Activated CD4-positive, CD25-positive, alpha-beta regulatory T cell treated with anti-CD3 and anti-CD28 coated beads, Interleukin-2, amount 50 U/mL, for 16 hours (primary cell): ENCODE results near the gene GDE1.

Source experiments
- DNase-seq: peaks from one replicate; pipeline ENCODE4 v3.0.0-alpha.2; 2020; ENCODE audit warnings: low read depth, low spot score

Gene GDE1

DNA sequence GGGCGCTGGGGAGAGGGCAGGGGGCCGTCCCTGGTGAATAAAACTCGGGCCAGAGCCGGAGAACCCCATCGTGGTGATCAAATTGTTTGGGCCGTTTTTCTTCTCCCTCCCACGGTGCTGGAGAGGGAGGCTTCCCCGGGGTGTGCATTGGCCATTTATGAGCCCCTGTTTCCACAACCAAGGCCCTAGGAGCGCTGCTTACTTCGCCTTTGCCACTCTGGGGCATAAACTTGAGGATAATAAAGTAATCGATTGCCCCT is 2.4 kb upstream of the GDE1 start:
- no peak for DNase-seq

- DNase-seq, result peak; percentile 94
Measured at GRCh38 chr16:19523559-19524355, 1.9 kb upstream of the GDE1 start, which contains the start of gene CCP110. CCP110 (plus strand) TSS chr16:19523942; CDS start chr16:19527882, 3,940 bp downstream.

DNA sequence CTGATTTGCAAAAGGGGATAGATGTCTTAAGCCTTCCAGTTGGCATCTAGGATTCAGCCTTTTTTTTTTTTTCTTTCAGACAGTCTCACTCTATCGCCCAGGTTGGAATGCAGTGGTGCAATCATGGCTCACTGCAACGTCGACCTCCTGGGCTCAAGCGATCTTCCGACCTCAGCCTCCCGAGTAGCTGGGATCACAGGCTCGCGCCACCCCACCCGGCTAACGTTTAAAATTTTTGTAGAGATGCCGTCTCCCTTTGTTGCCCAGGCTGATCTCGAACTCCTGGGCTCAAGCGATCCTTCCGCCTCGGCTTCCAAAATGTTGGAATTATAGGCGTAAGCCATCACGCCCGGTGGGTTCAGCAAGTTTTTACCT is 1.3 kb upstream of the GDE1 start:
- no peak for DNase-seq

DNA sequence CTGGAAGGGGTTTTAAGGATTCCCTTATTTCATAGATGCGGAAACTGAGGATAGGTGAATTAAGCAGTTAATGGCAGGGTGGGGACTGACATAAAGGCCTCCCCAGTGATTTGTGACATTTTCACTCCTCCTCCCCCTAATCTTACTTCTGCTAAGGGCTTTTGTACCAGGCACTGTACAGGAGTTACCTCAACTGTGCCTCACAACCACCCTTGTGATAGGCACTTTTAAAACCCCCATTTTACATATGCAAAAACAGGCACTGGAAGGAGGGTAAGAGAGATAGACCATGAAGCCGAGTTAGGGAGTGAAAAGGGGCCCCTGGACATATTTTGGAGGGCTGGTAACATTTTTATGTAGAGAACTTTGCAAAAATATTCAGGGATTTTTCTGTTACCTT is 862 bp upstream of the GDE1 start:
- no peak for DNase-seq

GRCh38 chr16:19522397-19522732 is 467 bp upstream of the GDE1 start:
- no peak for DNase-seq

DNA sequence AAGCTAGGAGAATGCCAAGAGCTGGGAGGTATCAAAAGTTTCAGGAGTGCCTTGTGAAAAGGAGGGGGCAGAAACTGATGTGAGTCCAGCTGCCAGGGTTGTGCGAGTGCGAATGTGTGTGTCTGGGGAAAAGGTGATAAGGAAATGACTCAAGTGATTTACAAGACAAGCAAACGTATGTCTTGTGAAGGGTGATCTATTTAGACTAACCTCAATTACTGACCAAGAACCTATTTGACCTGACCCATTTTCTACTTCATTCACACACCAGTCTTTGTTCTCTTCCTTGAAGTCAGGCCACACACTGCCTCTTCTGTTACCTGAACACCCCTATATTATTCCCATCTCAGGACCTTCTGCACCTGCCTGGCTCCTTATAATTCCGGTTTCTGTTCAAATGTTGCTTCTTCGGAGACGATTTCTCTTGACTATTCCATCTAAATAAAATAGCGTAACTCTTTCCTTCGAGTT is 1.0 kb downstream of the GDE1 start:
- no peak for DNase-seq

GRCh38 chr16:19518388-19518787 is 3.5 kb downstream of the GDE1 start:
- no peak for DNase-seq

DNA sequence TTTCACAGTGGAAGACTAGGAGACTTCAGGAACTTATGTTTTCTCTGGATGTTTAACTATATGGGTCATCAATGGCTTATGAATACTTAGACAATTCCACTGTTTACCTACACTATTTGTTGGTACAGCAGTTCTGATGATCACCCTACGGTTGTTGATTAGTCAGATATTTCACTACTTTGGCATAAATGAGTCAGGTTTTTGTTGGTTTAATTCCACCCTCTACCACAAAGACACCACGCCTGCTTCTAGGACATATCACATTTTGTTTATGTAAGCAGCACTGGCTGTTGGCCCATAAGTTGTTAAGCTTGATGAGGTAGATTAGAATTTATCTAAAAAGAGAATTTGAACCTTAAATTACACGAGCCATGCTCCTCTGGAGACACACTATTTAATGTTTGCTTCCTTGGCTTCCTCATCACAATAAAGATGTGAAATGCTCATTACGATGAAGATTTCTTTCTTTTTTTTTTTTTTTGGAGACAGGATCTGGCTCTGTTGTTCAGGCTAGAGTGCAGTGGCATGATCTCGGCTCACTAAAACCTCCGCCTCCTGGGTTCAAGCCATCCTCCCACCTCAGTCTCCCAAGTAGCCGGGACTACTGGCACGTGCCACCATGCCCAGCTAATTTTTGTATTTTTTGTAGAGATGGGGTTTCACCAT is 4.3 kb downstream of the GDE1 start:
- no peak for DNase-seq

DNA sequence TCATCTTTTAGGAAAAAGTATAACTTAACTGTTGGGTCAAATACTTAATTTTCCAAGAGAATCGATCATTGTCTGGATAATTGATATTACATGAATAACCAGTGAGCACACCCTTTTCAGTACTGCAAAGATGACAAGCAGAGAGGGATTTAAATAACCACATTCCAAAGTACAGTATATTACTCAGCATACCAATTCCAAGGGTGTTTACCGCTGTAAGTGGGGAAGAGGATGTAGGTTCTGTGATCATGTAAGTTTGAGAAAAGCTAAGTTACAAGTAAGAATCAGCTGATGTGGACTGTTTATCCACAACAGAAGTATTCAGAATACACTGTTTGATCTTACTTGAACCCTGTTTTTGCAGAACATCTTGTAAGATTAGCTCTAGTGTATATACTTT is 6.1 kb downstream of the GDE1 start:
- no peak for DNase-seq

- DNase-seq, result no peak
Measured at GRCh38 chr16:19513377-19514053, 8.4 kb downstream of the GDE1 start.

- DNase-seq, result no peak
Measured at GRCh38 chr16:19512297-19512696, 9.6 kb downstream of the GDE1 start.

DNA sequence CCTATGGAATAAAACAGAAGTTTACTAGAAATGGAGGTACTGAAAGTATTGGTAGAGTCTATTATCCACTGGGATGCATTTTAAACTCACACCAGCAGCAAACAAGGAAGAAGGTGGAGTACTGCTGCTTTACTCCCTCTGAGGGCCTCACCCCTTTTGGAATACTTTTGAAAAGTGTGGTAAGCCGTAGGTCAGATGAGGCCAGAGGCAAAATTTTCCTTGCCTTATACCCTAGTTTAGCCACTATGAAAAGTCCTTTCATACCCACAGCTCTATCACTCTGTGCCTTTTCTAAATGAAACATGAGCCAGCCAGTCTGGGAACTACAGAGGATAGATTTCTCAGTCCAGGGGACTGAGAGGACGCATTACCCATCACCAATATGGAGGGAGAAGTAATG is 14.0 kb downstream of the GDE1 start:
- no peak for DNase-seq

- DNase-seq, result no peak
Measured at GRCh38 chr16:19506965-19507364, 14.9 kb downstream of the GDE1 start.

GRCh38 chr16:19505600-19506303 is 16.1 kb downstream of the GDE1 start:
- no peak for DNase-seq

DNA sequence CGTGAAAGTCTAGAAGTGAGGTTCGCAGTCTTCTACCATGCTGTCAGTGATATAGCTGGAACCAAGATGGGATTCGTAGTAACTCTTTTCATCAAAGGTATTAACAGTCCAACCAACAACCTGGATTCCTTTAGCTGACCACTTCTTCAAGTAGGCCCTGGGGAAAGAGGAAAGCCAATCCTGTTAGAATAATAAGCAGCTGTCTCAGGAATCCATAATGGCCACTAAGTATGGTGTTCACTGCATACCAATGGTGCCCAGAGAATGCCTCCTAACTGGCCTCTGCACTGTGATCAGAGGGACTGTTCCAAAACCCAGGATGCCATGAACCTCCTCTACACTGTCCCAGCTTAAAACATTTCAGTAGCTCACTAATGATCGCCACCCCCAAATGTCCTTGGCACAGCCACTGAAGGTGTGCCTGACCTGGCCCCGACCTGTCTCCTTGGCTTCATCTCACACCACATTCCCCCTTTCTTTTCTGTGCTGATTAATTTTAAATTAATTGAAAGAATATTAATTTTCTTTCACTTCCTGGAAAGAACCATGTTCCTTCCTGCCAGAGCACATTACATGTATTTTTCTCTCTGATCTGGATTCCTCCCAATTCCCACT is 18.3 kb downstream of the GDE1 start:
- DNase-seq, result no peak

- peak; percentile 36 for DNase-seq
Measured at GRCh38 chr16:19502395-19503131, 19.3 kb downstream of the GDE1 start.

DNA sequence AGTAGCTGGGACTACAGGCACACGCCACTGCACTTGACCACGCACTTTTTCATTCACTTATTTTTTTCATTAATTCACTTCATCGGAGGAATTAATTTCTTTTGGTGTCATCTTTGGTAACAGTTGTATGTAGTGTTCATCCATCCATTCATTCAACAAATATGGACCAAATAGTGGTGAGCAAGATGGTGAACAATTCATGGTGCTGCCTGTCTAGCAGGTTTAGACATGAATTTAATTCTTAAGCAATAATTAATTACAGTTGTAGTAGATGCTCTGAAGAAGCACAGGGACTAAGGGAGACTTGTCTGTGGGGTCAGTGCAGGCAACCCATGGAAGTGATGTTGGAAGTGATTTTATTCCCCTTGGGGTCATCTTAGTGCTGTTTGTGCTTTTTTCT is 22.4 kb downstream of the GDE1 start:
- DNase-seq, result no peak

DNA sequence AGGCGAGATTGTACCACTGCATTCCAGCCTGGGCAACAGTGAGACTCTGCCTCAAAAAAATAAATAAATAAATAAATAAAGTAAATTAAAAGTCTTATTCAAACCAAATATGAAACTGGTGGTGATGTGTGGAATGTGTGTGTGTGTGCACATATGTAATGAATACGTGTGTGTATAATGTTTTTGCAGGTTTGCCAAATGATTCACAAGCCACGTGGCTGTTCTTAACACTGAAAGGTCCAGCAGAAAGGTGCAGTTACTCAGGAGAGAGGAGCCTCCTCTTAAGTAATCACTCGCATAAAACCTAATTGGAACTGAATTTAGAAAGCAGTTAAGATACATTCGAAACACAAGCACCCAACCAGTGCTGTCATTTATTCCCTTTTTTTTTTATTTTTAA is 22.9 kb downstream of the GDE1 start:
- DNase-seq, result no peak

GRCh38 chr16:19497176-19497575 is 24.7 kb downstream of the GDE1 start:
- no peak for DNase-seq

GRCh38 chr16:19490619-19491018 is 31.3 kb downstream of the GDE1 start:
- no peak for DNase-seq

- no peak for DNase-seq
Measured at GRCh38 chr16:19488213-19488640, 33.7 kb downstream of the GDE1 start.
